Skeletal muscle satellite cell (primary cell): Measurements from ENCODE around the gene TNFAIP8L1.
"Not testable (repeated sequence)": the region's sequence is repeated elsewhere in the genome, so short reads cannot be mapped to it uniquely, and the experiment has no call there.

Experiments used
- H3K27me3 ChIP-seq: 2 replicates; pipeline ENCODE4 v1.7.0; 2013; ENCODE audit warnings: low read length; ENCODE audit not compliant: control insufficient read depth, insufficient read depth
- H3K36me3 ChIP-seq: 2 replicates; pipeline ENCODE4 v1.7.0; 2013; ENCODE audit warnings: mild to moderate bottlenecking, control low read depth, low read length; ENCODE audit not compliant: insufficient read depth
- H3K4me1 ChIP-seq: 2 replicates; pipeline ENCODE4 v1.7.0; 2013; ENCODE audit warnings: low read length; ENCODE audit not compliant: control insufficient read depth, insufficient read depth
- H3K4me2 ChIP-seq: 2 replicates; pipeline ENCODE4 v1.7.0; 2013; ENCODE audit warnings: mild to moderate bottlenecking, low read length
- H3K4me3 ChIP-seq: 2 replicates; pipeline ENCODE4 v1.7.0; 2013; ENCODE audit warnings: low read length
- H3K9ac ChIP-seq: 2 replicates; pipeline ENCODE4 v1.7.0; 2013; ENCODE audit warnings: mild to moderate bottlenecking, low read depth, low read length, moderate library complexity
- H3K9me3 ChIP-seq: replicated peaks from 2 replicates; pipeline ENCODE4 v1.7.0; 2013; ENCODE audit warnings: mild to moderate bottlenecking, control low read depth, low read length

Gene TNFAIP8L1

DNA sequence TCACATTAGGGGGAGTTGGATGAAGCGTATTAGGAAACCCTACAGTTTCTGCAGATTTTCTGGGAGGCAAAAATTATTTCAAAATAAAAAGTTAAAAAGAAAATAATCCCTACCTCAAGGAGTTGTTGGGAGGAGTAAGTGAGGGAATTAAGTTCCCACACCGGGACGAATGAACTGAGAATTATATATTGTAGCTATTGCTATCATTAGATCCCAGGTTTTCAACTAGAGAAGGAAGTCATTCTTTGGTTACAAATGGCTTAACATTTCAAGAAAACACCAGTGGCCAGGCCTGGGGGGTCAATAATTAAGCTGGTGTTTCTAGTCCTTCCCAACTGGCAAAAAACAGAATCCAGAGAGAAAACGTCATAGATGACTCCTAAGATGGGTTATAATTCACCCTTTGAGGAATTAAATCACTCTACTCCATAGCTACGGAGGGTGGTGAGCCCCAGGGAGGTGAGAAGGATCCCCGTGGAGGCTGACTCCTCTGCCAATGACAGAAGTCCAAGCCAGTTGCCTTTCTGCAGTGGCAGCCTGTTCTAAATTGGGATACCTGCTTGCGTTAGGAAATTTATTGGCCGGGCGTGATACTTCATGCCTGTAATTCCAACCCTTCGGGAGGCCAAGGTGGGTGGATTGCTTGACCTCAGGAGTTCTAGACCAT lies 32.0 kb downstream of the TNFAIP8L1 start:
- Histone ChIP-seq H3K9ac (no peak overlapping the region), H3K4me3 (no peak overlapping the region), H3K9me3 (no peaks in the 10 kb centered on the region), H3K36me3 (peaks cover 32% of the 10 kb centered on the region), H3K4me2 (no peak overlapping the region), H3K27me3 (no peaks in the 10 kb centered on the region), H3K4me1 (peaks cover 14% of the 10 kb centered on the region)

DNA sequence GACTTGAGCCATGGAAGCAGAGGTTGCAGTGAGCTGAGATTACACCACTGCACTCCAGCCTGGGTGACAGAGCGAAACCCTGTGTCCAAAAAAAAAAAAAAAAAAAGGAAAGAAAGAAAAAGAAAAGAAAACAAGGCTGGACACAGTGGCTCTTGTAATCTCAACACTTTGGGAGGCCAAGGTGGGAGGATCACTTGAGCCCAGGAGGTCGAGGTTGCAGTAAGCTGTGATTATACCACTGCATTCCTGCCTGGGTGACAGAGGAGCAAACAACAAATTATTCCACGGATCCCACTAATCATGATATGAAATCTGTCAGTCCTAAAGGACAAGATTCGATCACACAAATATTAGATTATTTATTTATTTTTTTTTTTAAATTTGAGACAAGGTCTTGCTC lies 33.9 kb downstream of the TNFAIP8L1 start:
- H3K36me3 ChIP-seq = peaks cover 33% of the 10 kb centered on the region
- no peaks in the 10 kb centered on the region for H3K9me3 ChIP-seq
- no peak overlapping the region for H3K4me3 ChIP-seq
- H3K9ac ChIP-seq = no peak overlapping the region
- no peak overlapping the region for H3K4me2 ChIP-seq
- H3K4me1 ChIP-seq = peaks cover 14% of the 10 kb centered on the region
- H3K27me3 ChIP-seq = no peaks in the 10 kb centered on the region

DNA sequence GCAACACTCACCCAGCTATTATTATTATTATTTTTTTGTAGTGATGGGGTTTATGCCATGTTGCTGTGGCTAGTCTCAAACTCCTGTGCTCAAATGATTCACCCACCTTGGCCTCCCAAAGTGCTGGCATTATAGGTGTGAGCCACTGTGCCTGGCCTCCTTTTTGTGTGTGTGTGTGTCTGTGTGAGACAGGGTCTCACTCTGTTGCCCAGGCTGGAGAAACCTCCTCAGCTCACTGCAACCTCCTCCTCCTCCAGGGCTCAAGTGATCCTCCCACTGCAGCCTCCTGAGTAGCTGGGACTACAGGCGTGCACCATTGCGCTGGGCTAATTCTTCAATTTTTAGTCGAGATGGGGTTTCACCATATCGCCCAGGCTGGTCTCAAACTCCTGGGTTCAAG lies 34.4 kb downstream of the TNFAIP8L1 start:
- Histone ChIP-seq H3K4me1 (peaks cover 12% of the 10 kb centered on the region), H3K4me3 (no peak overlapping the region), H3K27me3 (no peaks in the 10 kb centered on the region), H3K9ac (no peak overlapping the region), H3K4me2 (no peak overlapping the region), H3K9me3 (no peaks in the 10 kb centered on the region), H3K36me3 (peaks cover 32% of the 10 kb centered on the region)

DNA sequence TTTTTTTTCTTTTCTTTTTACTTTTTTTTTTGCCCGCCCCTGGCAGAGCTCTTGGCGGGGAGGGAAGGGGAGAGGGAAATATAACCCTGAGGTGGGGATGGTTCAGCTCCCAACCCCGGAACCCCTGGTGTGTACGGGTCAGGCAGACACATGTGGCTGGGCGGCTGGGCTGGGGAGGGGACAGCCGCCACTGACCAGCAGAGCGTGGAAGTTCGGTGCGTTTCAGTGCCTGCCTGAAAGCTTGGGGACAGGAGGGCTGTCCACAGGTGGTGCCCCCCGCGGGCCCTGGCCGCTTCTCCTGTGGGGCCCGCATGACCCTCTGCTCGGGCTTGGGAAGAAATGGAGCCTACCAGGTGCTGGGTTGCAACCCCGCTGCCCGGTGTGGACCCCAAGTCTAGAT lies 36.0 kb downstream of the TNFAIP8L1 start:
- H3K4me3 ChIP-seq = no peak overlapping the region
- no peaks in the 10 kb centered on the region for H3K9me3 ChIP-seq
- no peak overlapping the region for H3K4me2 ChIP-seq
- H3K4me1 ChIP-seq = peaks cover 6% of the 10 kb centered on the region
- no peaks in the 10 kb centered on the region for H3K27me3 ChIP-seq
- H3K36me3 ChIP-seq = peaks cover 35% of the 10 kb centered on the region
- no peak overlapping the region for H3K9ac ChIP-seq

DNA sequence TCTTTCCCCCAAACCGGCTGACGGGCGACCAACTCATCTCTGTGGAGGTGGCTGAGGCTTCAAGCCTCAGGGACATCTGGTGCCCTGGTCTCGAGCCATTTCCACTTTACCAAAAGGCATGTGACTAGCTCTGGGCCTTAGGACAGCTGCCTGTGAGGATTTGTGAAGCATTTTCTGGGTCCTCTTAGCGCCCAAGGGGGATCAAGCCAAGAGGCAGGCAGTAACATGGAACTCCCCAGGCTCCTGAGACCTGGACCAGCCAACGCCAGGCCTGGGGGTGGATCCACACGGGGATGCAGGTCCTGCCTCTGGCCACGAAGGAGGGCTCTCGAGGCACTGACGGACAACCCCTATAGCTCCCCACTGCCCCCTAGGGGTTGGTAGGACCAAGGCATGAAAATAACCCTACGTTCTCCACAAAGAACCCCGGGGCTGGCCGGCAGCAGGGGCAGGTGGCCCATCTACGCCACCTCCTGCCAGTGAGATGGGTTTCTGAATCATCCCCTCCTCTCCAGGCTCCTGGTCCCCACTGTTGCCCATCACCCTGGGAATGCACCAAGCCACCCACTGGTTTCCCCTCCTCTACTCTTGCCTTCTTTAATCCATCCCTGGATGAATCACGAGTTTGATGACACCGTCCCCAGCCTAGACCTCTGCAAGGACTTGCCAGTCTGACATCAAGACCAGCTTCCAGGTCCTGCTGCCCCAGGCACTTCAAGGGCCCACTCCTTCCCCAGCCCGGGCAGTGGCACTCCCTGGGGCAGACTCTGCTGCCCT lies 37.8 kb downstream of the TNFAIP8L1 start:
- H3K4me1 ChIP-seq = no peaks in the 10 kb centered on the region
- no peak overlapping the region for H3K4me3 ChIP-seq
- no peak overlapping the region for H3K9ac ChIP-seq
- peaks cover 42% of the 10 kb centered on the region for H3K36me3 ChIP-seq
- no peak overlapping the region for H3K4me2 ChIP-seq
- H3K9me3 ChIP-seq = no peaks in the 10 kb centered on the region
- H3K27me3 ChIP-seq = no peaks in the 10 kb centered on the region

DNA sequence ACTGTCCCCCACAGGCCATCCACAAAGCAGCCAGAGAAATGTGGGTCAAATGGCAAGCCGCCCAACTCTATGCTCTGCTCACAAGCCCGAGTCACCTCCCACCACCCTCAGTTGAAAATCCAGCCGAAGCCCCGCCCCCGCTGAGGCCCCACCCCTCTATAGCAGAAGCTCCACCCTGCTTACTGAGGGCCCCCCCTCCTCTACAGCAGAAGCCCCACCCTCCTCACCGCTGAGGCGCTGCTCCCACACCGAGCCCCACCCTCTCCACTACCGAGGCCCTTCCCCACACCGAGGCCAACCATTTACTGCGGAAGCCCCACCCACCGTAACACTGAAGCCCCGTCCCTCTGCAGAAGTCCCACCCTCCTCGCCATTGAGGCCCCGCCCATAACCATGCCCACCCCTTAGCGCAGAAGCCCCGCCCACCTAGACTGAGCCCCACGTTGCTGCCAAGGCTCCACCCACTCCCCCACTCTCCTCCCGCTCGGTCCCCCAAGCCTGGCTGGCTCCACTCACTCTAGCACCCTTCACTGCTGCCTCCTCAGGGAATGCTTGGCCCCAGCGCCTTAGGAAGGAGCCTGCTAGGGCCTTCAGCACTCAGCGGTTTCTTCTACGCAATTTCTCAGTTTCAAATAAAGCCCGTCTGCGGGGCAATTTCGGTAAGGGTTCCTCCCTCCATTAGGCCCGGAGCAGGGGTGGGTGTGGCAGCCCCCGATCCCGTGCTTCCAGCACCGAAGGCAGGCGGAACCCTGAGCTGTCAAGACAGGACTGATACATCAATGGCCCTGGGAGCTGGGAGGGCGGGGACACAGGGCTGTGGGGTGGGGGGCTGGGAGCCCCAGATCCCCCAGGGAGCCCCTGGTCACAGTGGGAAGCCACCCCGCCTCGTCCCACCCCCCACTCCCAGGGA lies 39.8 kb downstream of the TNFAIP8L1 start:
- Histone ChIP-seq H3K27me3 (no peaks in the 10 kb centered on the region), H3K4me3 (no peak overlapping the region), H3K36me3 (peaks cover 59% of the 10 kb centered on the region), H3K4me2 (no peak overlapping the region), H3K4me1 (no peaks in the 10 kb centered on the region), H3K9ac (no peak overlapping the region), H3K9me3 (no peaks in the 10 kb centered on the region)

DNA sequence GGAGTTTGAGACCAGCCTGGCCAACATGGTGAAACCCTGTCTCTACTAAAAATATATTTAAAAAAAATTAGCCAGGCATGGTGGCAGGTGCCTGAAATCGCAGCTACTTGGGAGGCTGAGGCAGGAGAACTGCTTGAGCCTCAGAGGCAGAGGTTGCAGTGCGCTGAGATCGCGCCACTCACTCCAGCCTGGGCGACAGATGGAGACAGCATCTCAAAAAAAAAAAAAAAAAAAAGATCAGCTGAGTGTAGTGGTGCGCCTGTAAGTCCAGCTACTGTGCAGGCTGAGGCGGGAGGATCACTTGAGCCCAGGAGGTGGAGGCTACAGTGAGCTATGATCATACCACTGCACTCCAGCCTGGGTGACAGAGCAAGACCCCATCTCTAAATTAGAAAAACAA lies 40.7 kb downstream of the TNFAIP8L1 start:
- not testable (repeated sequence) for H3K4me1 ChIP-seq, H3K9ac ChIP-seq, H3K27me3 ChIP-seq, H3K4me3 ChIP-seq, H3K4me2 ChIP-seq, H3K9me3 ChIP-seq
- H3K36me3 ChIP-seq = peaks cover 62% of the 10 kb centered on the region

DNA sequence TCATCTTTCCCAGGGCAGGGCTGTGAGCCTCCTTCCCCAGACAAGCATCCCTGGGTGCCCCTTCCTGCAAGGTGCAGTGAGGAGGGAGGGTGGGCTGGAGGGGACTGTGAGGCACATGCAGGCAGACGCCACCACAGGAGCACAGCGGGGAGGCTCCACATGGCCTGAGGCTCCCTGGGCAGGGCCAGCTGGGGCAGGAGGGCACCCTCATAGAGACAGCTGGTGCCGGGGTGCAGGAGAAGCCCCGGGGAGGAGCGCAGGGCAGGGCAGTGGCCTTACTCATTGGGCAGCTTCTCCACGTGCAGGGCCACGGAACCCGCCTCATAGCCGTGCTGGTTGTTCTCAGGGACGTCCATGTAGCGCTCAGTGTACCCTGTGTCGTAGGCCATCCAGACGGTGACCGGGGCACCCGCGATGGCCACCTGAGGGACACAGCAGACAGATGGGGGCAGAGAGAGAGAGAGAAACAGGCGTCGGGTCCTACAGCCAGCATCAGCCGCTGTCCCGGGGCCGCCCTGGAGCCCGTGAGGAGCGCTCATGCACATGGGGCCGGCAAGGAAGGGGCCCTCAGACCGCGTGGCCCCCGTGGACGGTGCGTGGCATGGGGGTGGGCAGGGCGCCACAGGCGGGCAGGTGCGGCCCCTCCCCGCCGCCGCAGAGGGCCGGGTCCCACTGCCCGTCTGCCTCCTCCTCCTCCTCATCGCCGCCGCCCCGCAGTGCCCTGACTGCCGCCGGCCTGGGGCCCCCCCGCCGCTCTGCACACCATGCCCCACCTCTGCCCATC lies 43.3 kb downstream of the TNFAIP8L1 start:
- H3K4me2 ChIP-seq = no peak overlapping the region
- no peak overlapping the region for H3K4me3 ChIP-seq
- H3K4me1 ChIP-seq = no peaks in the 10 kb centered on the region
- H3K9ac ChIP-seq = no peak overlapping the region
- H3K27me3 ChIP-seq = no peaks in the 10 kb centered on the region
- H3K36me3 ChIP-seq = peaks cover 68% of the 10 kb centered on the region
- no peaks in the 10 kb centered on the region for H3K9me3 ChIP-seq

DNA sequence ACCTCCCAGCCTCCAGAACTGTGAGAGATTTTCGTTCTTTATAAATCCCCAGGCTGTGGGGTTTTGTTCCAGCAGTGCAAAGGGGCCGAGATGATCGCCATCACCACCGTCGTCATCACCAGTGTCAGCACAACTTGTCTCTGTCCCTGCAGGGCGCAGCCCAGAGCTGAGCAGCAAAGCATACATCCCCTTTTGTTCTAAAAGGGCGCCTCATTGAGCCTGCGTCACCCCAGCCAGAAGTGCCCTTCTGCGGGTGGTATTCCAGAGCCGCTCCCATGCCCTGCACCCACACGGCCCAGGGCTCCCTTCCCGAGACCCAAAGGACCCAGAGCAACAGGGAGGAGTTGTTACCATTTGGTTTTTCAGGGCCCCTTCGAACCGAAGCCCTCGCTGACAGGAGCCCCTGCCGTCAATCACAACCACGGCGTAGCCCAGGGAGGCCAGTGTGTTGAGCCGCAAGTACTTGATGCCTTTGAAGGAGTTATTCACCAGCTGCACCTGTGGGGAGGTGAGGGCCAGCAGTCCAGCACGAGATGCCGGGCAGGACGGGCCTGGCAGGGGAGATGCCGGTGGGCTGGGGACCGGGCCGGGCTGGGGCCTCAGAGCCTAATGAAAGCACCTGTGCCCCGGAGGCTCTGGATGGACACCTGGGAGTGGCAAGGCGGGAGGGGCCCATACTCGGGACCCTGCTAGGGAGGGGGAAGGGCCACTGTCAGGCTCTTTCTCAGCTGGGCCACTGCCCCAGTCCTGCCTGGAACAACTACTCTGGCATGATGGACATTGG lies 45.2 kb downstream of the TNFAIP8L1 start:
- Histone ChIP-seq H3K36me3 (peaks cover 71% of the 10 kb centered on the region), H3K27me3 (no peaks in the 10 kb centered on the region), H3K4me1 (no peaks in the 10 kb centered on the region), H3K4me3 (no peak overlapping the region), H3K4me2 (no peak overlapping the region), H3K9me3 (no peaks in the 10 kb centered on the region), H3K9ac (no peak overlapping the region)

DNA sequence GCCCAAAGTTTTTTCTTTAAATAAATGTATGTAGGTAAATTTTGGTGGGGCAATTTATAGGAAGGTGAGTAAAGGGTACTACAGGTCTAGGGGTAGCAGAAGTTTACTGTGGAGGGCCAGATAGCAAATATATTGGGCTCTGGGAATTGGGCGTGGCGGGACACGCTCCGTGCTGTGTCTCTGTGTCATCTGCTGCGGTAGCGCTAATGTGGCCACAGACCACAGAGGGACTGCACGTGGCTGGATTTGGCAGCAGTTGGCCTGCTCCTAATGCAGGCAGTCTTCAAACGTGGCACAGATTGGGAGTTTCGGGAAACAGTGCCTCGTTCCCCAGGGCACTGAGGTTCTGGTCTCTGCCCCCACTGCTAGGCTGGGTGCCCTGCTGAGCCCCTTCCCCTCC lies 47.4 kb downstream of the TNFAIP8L1 start:
- peaks cover 81% of the 10 kb centered on the region for H3K36me3 ChIP-seq

More for the DNA sequence above, 47.4 kb downstream of the TNFAIP8L1 start:
- Histone ChIP-seq H3K4me3 (no peak overlapping the region), H3K27me3 (no peaks in the 10 kb centered on the region), H3K4me2 (no peak overlapping the region), H3K9ac (no peak overlapping the region), H3K4me1 (no peaks in the 10 kb centered on the region), H3K9me3 (no peaks in the 10 kb centered on the region)
